GM12892 (cell line): ENCODE results near the gene TLE2.
"Not testable (repeated sequence)": the region's sequence is repeated elsewhere in the genome, so short reads cannot be mapped to it uniquely, and the experiment has no call there.

ENCODE experiments used
- DNase-seq: peaks from one replicate; pipeline ENCODE4 v3.0.0; 2011; ENCODE audit not compliant: insufficient read length
- FAIRE-seq: peaks from 2 replicates; lab custom pipeline; 2011; peaks lifted over from hg19 to GRCh38; lab: Jason Lieb, UNC
- POLR2A ChIP-seq: IDR thresholded peaks from 2 replicates; pipeline ENCODE4 v1.6.1; 2011; ENCODE audit warnings: low read depth, low read length, control low read depth
- POLR2AphosphoS5 ChIP-seq: IDR thresholded peaks from 2 replicates; pipeline ENCODE4 v1.6.1; 2011; ENCODE audit warnings: low read depth, low read length, control low read depth
- TAF1 ChIP-seq: IDR thresholded peaks from 2 replicates; pipeline ENCODE4 v1.6.1; 2011; ENCODE audit warnings: low read depth, mild to moderate bottlenecking, control low read depth, low read length, borderline replicate concordance

TLE2 gene

DNA sequence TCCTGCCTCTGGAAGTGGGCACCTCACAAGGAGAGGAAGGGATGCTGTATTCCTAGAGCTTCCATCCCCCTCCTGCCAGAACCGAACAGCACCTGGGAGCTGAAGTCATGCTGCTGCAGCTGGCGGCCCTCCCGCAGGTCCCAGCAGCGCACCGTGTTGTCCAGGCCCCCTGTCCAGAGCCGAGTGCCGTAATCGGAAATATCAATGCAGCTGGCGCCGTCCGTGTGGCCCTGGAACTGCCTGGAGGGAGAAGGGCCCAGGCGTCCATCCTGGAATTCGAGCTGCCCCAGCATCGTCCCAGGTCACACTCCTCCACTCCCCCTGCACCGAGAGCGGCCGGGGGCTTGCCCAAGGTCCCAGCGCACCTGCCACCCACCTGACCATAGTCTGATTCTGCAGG, 23.7 kb downstream of the TLE2 start:
- FAIRE-seq (no peak), DNase-seq (no peak)
- TF ChIP-seq TAF1 (no peak), POLR2AphosphoS5 (no peak), POLR2A (no peak)

DNA sequence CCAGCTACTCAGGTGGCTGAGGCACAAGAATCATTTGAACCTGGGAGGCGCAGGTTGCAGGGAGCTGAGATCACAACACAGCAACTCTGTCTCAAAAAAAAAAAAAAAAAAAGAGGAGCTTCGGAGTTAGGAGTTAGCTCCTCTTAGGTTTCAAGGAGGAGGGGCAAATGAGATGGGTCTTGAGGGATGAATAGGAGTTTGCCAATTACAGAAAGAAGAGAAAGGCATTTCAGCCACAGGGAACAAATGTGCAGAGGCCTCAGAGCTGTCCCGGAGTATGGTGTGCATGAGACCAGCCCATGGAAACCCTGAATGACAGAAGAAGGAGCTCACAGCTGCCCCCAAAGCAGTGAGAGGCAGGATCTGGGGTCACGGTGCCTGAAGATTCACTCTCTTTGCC, 24.6 kb downstream of the TLE2 start:
- DNase-seq (no peak), FAIRE-seq (no peak)
- TF ChIP-seq TAF1 (no peak), POLR2AphosphoS5 (no peak), POLR2A (no peak)

DNA sequence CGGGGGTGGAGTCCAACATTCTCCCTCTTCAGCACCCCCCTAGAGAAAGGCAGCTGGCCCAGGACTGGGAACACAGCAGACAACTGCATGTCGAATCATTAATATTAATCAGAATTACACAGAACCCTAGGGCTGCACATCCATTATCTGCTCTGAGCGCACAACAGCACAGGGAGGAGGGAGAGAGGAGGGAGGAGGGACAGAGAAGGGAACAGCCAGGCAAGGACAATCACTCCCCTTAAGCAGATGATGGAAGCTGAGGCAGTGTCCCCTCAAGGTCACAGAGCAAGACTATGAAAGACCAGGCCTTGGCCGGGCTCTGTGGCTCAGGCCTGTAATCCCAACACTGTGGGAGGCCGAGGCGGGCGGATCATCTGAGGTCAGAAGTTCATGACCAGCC, 26.0 kb downstream of the TLE2 start:
- FAIRE-seq: no peak
- no peak for DNase-seq
- TF ChIP-seq POLR2AphosphoS5 (no peak), TAF1 (no peak), POLR2A (no peak)

DNA sequence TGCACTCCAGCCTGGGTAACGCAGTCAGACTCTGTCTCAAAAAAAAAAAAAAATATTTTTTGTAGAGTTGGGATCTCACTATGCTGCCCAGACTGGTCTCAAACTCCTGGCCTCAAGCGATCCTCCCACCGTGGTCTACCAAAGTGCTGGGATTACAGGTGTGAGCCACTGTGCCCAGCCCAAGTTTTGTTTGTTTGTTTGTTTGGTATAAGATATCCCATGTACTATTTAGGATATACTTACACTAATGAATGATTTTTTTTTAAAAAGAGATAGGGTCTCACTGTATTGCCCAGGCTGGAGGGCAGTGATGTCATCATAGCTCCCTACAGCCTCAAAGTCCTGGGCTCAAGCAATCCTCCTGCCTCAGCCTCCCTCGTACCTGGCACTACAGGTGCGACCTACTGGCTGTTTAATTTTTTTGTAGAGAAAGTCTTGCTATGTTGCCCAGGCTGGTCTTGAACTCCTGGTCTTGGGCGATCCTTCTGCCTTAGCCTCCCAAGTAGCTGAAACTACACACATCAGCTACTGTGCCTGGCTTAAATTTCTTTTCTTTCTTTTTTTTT, 27.8 kb downstream of the TLE2 start:
- no peak for TF ChIP-seq TAF1
- TF ChIP-seq POLR2AphosphoS5: no peak
- no peak for TF ChIP-seq POLR2A
- FAIRE-seq: no peak
- no peak for DNase-seq

DNA sequence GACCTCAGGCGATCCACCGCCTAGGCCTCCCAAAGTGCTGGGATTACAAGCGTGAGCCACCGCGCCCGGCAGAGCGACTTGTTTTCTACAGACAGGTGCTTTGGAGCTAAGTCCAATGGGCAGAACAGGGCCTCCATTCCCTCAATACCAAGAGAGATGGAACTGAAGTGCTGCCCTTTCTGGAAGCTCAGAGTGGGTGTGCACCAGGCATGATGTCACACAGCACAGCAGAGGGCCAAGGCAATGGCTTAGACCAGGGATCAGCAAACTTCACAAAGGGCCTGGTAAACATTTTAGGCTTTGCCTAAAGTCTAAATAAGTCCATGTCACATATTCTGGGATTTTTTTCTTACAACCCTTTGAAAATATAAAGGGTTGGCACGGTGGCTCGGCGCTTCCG, 30.4 kb downstream of the TLE2 start:
- DNase-seq (no peak), FAIRE-seq (no peak)
- TF ChIP-seq POLR2A: no peak
- no peak for TF ChIP-seq POLR2AphosphoS5
- no peak for TF ChIP-seq TAF1

DNA sequence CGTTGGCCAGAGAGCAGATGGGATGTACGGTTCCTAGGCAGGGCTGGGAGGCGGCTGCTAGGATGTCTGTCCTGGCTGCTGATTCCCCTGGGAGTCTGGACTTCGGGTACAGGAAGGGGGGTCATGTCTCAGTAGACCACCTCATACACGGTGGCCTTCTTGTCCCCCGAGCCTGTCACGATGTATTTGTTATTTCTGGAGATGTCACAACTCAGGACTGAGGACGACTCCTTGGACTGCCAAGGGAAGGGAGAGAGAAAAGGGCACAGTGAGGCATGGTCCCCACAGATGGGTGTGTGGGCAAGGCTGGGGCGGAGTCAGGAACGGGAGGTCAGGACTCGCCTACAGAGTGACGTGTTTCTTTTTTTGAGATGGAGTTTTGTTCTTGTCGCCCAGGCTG, 31.4 kb downstream of the TLE2 start:
- TF ChIP-seq POLR2A: no peak
- TF ChIP-seq TAF1: no peak
- no peak for TF ChIP-seq POLR2AphosphoS5
- DNase-seq: no peak
- FAIRE-seq: no peak

DNA sequence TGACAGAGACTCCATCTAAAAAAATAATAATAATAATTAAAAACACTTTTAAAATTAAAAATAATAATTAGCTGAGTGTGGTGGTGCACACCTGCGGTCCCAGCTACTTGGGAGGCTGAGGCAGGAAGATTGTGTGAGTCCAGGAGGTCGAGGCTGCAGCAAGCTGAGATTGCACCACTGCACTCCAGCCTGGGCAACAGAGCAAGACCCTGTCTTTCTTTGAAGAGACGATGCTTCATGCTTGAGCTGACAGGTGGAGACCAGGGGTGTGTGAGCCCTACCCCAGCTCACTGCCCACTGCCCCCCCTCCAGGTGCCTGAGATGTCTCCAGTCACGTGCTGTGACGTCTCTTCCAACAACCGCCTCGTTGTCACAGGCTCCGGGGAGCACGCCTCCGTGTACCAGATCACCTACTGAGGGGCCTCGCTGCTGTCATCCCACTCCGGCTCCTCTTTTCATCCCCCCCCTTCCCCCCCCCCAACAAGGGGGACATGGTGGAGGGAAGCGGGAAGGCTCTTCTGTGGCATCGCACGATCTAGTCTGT, 34.4 kb downstream of the TLE2 start:
- no peak for TF ChIP-seq POLR2A
- TF ChIP-seq TAF1: no peak
- no peak for TF ChIP-seq POLR2AphosphoS5
- FAIRE-seq: no peak

DNA sequence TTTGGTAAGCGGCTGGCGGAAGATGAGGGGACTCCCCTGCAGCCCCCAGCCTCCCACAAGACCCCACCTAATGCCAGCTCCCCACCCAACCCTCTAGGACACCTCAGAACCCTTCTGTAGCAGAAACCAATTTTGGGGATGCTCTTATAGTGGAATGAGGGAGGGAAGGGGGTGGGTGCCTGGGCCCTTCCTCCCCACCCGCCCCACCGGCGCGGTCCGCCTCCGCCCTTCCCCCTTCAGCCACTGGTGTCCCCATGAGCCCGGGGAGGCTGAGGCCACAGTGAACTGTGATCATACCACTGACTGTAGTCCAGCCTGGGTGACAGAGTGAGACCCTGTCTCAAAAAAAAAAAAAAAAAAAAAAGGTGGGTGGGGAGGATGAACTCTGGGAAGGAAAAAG, 35.5 kb downstream of the TLE2 start:
- no peak for DNase-seq
- TF ChIP-seq POLR2A: no peak
- TF ChIP-seq POLR2AphosphoS5: no peak
- no peak for TF ChIP-seq TAF1
- no peak for FAIRE-seq

More for the DNA sequence above, 34.4 kb downstream of the TLE2 start:
- DNase-seq: no peak

DNA sequence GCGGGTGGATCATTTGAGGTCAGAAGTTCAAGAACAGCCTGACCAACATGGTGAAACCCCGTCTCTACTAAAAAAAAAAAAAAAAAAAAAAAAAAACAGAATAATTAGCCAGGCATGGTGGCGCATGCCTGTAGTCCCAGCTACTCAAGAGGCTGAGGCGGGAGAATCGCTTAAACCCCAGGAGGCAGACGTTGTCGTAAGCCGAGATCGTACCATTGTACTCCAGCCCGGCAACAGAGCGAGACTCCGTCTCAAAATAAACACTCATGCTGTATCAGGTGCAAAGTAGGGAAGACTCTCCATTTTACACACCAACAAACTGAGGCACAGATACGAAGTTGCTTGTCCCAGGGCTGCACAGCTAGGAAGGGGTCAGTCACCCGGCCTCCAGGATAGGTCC, 36.1 kb downstream of the TLE2 start:
- no peak for FAIRE-seq
- TF ChIP-seq POLR2AphosphoS5 (no peak), TAF1 (no peak), POLR2A (no peak)
- DNase-seq: no peak

DNA sequence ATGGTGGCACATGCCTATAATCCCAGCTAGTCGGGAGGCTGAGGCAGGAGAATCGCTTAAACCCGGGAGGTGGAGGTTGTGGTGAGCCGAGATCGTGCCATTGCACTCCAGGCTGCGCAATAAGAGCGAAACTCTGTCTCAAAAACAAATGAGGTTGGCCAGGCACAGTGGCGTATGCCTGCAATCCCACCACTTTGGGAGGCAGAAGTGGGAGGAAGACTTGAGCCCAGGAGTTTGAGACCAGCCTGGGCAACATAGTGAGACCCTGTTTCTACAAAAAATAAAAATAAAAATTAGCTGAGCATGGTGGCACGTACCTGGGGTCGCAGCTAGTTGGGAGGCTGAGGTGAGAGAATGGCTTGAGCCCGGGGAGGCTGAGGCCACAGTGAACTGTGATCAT, 36.7 kb downstream of the TLE2 start:
- FAIRE-seq, DNase-seq: not testable (repeated sequence)

DNA sequence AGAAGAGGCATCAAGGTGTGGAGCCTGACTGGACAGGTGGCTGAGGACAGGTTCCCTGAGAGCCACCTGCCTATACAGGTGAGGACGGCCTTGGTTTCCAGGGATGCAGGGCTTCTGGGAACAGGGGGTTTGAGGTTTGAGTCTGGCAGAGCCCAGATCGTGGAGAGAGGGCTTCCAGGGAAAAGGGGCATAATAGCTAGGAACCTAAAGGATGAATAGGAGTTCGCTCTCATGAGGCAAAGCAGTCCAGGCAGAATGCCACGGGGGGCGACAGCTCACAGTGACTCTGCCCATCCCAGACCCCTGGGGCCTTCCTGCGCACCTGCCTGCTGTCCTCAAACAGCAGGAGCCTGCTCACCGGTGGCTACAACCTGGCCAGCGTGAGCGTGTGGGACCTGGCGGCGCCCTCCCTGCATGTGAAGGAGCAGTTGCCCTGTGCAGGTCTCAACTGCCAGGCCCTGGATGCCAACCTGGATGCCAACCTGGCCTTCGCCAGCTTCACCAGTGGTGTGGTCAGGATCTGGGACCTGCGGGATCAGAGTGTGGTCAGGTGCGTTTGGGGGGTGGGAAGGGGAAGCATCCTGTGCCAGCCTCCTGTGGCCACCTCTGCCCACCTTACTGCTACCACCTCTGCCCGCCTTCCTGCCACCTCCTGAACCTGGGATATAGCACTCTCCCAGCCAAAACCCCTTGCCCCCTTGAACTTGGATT, 39.7 kb downstream of the TLE2 start:
- FAIRE-seq (no peak), DNase-seq (no peak)
- no peak for TF ChIP-seq TAF1
- TF ChIP-seq POLR2AphosphoS5: no peak
- TF ChIP-seq POLR2A: no peak

DNA sequence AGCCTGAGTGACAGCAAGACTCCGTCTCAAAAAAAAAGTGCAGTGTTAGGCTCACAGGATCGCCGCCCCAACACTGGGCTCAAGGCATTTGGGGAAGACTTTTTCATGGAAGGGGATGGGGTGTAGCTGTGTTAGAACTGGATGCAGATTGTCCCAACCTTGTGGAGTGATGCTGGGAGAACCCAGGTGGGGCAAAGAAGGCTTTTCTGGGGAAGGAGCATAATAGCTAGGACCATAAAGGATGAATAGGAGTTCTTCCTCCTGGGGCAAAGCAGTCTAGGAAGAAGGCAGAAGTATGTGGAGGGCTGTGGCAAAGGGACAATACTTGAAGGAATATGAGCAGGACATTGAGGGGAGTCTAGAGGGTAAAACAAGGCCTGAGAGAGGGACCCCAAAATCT, 40.5 kb downstream of the TLE2 start:
- FAIRE-seq: no peak
- no peak for DNase-seq
- TF ChIP-seq POLR2A (no peak), POLR2AphosphoS5 (no peak), TAF1 (no peak)
